Panc1 (cell line): ENCODE data around the gene OAS3.

Experiments
- CTCF ChIP-seq: fragments of 450-650 bp; IDR thresholded peaks from 2 replicates; pipeline ENCODE4 v1.5.1; 2017; ENCODE audit warnings: mild to moderate bottlenecking
- POLR2AphosphoS5 ChIP-seq: IDR thresholded peaks from 2 replicates; pipeline ENCODE4 v1.6.1; 2012; ENCODE audit warnings: mild to moderate bottlenecking, low read depth, low read length, moderate library complexity
- REST ChIP-seq, 2 experiments: IDR thresholded peaks; 2 replicates each; pipeline ENCODE4 v1.6.1; 2011 to 2012; ENCODE audit warnings: low read depth in 2 of 2, control low read depth in 1 of 2, low read length in 1 of 2, mild to moderate bottlenecking in 1 of 2, moderate library complexity in 1 of 2; ENCODE audit not compliant: insufficient read depth in 1 of 2
- SIN3A ChIP-seq: IDR thresholded peaks from 2 replicates; pipeline ENCODE4 v1.6.1; 2012; ENCODE audit warnings: low read depth, mild to moderate bottlenecking, low read length, moderate library complexity, borderline replicate concordance; ENCODE audit not compliant: insufficient read depth

GRCh38 chr12:112985642-112986290 is 47.5 kb downstream of the OAS3 start:
- no peak for TF ChIP-seq CTCF
- TF ChIP-seq SIN3A = no peak
- no peak for TF ChIP-seq REST (IDR thresholded peaks at IDR 0.05; ENCODE audit: insufficient read depth in 1 of 2, low read depth in 2 of 2, low read length in 1 of 2)
- TF ChIP-seq POLR2AphosphoS5 = no peak
